ENCODE measurements around the gene SEC11C.

- TF ChIP-seq CTCF (IDR thresholded peaks at IDR 0.05; ENCODE audit: low read length) (no peak), EZH2 (IDR thresholded peaks at IDR 0.05; ENCODE audit: borderline replicate concordance, low read length) (no peak)
These were observed 50.1 kb downstream of the SEC11C start for GRCh38 chr18:59189746-59190145.
